Retina (tissue), 1 donor: ENCODE data around the gene AK5.
"Not testable (repeated sequence)": the region's sequence is repeated elsewhere in the genome, so short reads cannot be mapped to it uniquely, and the experiment has no call there.

Experiments
- DNase-seq: peaks from one replicate; pipeline ENCODE4 v3.0.0-alpha.2; 2016

The AK5 gene

DNA sequence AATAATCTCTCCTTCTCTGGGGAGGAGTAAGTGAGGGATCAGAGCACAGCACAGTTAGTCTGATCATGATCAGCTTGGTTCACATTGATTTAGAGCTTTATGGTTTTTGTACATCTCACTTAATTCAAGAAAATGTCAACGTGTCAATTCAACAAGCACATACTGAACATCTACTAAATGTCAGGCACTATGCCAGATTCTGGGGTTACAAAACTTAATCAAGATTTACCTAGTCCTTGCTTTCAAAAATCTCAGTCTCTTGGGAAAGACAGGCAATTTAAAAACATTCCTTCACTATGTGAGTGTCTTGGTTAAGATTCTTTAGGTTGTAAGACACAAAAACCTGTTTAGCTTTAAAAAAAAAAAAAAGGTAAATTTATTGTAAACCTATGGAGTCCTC is 181.4 kb downstream of the AK5 start:
- no peak for DNase-seq

DNA sequence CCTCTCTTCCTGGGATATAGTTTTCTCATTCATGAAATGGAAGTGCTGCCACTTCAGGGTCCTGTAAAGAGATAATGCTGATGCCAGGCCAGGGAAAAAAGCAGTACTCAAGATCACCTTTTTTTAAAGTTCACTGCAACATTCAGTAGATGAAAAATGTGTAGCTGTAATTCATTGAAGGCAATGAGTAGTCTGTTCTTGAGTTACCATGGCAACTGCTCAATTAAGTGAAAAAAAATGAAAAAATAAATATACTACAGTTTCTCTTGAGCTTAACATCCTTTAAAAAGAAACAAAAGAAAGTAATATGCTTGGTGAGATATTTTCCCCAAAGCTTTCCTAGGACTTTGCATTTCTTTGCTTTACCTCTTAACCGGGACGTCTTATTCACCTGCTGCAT is 183.3 kb downstream of the AK5 start:
- DNase-seq = no peak

DNA sequence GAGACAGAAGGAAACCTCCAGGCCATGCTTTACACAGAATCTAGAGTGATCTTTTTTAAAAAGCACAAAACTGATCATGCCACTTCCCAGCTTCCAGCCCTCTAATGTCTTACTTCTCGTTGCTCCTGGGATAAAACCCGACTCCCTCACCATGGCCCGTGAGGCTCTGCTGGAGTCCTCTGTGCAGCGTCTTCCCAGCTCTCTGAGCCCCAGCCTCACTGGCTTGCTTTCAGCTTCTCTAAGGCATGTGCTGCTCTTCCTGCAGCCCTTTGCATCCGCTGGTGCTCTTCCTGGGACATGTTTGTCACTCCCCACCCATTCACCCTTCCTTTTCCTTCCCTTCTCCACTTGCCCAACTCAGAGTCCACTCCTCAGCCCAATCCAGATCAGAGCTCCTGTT is 184.1 kb downstream of the AK5 start:
- DNase-seq = no peak

DNA sequence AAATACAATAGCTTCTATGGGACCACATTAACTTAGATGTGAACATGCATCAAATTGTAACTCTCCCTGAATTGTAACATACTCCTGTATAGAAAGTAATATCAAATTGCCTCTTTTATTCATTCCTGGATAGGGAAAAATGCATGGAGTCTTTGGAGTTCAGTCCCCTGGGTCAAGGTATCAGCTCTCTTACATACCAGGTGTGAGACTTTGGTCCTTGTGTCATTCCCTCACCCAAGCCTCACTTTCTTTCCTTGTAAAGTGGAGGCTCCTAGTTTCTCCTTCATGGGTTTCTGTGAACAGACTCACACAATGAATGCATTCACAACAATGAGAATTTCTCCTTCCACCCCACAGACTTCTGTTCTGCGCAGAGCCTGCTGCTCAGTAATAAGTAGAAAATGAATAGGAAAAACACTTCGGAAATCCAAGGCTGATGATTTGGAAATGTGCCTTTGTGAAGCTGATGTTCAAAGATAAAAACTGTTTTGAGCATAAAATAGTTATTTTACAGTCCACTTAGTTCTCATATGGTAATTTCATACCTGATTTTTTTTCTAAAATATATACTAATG is 185.3 kb downstream of the AK5 start:
- no peak for DNase-seq

DNA sequence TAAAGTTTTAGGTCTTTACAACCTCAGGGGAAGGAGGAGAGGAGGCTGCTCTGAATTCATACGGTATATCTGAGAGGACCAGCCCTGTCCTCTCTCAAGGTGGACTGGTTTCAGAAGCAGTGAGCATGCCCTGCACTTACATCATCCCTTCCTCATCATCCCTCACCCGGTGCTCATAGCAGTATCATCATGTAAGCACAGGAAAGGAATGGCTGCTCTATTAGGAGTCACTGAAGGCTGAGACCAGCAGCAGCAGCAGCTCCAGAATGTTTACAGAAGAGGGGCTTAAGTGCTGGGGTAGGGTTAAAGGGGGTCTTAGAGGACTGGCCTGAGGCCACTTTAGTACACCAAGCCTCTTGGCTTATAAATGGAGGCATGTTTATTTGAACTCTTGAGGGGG is 185.9 kb downstream of the AK5 start:
- no peak for DNase-seq

DNA sequence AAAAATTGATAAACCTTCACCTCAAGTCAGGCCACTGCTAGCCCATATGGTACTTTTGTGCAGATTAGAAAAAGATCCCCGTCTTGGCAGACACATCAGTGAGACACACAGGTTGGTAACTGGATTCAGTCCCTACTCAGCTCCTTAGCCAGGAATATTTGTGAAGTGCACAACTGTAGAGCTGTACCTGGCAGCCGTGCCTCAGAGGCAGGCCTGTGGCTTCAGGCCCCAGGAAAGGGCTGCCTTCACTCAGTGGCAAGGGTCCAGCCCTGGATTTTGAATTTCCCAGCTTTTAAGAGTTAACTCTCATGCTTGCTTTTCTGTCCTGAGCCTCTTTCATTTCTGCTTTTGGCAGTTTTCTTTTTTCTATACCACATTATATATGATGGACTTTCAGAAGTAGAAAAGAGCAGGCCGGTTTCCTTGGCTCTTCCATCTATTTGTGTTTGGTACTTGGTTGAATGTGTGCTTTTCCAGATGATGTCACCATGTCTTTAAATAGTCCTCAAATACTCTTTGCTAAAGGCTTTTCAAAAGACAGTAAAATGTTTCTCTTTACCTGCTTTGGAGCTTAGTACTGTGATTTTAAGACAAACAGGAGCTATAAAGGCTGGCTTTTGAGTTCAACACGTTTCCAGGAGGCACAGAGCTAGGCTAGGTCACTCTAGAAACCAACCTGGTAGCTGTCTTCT is 186.6 kb downstream of the AK5 start:
- no peak for DNase-seq

DNA sequence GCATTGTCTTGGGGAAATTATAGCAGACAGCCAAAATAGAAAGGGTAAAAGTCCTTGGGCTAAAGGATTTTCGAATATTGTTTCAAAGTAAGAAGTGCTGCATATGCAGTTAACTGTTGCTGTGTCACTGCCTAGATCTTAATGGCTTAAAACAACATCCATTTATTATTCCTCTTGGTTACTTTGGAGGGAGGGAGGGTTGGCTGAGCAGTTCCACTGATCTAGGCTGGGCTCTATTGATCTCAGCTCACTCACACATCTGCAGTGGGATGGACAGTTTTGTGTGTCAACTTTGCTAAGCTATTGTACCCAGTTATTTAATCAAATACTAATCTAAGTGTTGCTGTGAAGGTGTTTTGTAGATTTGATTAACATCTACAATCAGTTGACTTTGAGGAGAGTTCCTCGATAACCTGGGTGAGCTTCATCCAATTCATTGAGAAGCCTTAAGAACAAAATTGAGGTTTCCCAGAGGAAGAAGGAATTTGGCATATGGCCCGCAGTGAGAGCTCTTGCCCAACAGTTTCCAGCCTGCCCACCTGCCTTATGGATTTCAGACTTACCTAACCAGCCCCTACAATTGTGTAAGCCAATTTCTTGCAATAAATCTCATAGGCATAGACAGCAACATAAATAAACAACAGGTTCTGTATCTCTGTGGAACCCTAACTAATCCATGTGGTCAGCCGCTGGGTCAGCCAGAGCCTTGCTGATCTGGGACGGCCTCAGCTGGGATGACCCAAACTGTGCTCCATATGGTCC is 187.3 kb downstream of the AK5 start:
- no peak for DNase-seq

DNA sequence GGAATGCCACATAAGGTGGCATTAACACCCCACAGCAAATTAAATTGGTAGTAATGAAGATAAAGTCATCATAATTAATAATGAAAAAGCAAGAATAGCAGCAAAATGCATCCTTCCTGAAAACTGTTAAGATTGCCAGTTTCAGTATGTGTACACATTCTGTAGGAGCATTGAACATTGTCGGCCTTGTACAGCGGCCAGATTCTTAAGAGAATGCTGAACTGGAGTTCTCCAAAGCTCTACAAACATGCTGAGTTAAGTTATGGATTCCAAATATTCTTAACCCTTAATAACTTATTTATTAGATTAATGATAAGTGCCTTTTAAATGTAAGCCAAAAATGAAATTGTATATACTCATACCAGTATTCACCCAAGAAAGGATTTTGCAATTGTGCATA is 189.9 kb downstream of the AK5 start:
- no peak for DNase-seq

DNA sequence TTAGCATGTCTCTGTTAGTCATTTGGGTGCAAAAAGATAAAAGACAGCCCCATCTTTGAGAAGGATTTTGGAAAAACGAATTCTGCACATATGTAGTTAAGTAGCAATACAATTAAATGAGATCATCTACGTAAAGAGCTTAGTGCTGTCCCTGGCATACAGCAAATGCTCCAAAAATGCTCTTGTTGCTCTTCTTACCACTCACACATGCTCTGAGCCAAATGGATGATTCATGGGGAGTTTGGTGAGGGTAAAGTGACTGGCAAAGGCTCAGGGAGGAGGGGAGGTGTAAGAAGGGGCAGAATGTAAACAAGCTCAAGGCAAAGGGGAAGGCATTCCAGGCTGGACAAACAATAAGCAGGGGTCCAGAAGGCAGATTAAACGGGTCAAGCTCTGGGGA is 191.9 kb downstream of the AK5 start:
- no peak for DNase-seq

DNA sequence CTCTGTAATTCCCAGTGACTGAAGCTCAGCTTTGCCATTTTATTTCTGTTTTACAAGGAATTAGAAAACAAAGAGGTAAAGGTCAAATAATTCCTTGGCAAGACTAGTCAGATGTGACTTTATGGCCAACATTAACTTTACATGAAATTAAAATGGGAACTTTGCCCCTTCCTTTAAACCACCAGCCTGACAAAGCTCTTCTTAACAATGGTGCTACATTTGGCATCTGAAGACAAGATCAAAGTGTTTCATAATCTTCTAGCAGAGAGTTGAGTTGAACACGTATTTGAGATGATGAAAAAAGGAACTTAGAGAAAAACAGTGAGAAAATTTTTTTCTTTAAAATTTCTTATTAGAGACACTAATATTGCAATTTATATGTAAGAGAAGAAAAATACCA is 193.8 kb downstream of the AK5 start:
- DNase-seq = no peak

DNA sequence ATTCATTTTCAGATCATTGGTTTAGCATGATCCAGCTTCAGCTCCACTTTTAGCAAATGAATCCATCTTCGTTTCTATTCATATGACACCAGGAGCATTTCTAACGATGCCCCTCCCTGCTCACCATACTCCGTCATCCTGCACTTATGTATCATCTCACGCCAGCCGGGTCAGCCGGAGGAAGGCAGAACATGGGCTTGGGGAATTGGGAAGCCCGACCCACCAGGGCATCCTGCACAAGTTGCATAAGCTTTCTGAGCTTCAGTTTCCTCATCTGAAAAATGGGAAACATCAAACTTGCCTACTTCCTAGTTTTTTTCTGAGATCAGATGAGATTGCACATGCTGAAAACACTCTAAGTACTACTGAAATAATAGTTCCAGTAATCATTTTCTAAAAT is 194.7 kb downstream of the AK5 start:
- no peak for DNase-seq

DNA sequence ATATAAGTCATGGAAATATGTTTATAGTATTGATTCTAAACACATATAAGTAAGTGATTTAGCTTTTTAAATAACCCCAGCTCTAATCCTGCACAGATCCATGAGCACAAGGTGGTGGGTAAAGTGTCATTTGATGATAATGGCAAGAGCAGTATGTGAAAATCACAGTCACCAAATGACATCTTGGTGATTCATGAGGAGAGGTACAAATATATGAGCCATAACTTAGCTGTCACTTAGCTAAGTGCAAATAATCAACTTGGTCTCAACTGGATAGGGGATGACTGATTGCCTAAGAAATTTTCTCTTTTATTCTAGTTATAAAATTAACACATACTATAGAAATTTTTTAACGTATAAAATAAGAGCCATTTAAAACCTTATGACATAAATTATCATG is 202.5 kb downstream of the AK5 start:
- DNase-seq = no peak

DNA sequence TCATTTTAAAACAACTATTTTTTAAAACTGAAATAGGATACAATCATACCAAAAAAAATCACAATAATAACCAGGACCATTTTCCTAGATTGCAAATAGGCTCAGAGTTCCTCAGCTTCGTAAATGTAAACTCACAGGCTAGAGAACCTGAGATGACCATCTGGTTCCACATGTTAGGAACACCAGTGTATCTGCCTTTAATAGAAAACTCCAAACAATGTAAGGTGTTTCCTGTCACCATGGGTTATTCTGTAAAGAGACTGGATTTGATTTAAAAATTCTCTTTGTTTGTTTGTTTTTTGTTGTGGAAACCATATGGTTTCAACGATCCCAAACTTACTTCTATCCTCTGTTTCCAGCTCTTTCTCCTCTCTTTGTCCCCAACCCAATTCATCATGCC is 203.1 kb downstream of the AK5 start:
- DNase-seq = no peak

DNA sequence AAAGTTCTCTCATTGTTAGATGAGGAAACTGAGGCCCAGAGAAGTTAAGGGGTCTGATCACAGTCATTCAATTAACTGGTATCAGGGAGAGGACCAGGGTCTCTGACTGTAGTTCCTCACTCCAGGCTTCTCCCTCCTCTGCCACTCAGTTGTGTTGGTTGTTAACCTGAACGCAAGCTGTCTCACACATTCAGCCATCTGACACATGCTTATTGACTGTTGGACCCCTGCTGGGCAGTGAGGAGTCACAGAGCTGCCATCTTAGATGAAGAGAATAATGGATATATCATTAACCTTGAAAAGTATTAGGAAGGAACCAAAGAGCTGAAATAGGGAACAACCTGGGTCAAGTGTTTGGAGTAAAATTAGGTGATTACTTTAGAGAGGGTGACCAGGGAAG is 205.8 kb downstream of the AK5 start:
- no peak for DNase-seq

DNA sequence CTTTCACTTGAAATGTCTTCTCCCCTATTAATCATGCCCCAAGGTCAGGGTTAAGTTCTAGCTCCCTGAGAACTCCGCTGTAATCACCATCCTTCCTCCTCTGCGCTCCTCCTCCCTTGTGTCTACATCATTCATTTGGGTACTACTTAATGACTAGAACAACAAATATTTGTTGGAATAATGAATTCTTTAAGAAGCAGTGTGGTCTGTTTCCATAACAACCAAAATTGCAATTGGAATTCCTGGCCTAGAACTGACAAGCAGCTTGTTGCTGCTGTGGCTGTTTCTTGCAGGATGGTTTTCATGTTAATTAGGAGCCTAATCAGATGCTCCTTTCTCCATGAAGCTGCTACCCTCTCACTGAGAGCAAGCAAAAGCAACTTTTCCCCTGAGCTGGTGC is 208.1 kb downstream of the AK5 start:
- peak; percentile 54 for DNase-seq

DNA sequence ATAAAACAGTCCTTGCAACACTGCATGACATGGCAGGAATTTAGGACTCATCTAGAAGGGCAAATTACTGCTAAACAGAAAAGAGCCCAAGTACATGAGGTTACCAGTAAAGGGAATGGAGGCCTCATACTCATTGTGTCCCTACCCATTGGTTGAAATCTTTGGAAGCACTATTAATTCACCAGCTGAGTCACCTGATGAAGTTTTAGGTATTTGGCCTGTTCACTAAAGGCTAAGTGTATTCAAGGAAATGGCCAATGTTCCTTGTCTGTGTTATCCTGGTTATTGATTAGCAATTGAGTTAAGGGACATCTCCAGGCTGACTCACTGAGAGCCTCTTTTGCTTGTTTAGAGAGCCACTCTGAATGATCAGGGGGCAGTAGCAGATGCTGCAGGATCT is 212.2 kb downstream of the AK5 start:
- DNase-seq = no peak

DNA sequence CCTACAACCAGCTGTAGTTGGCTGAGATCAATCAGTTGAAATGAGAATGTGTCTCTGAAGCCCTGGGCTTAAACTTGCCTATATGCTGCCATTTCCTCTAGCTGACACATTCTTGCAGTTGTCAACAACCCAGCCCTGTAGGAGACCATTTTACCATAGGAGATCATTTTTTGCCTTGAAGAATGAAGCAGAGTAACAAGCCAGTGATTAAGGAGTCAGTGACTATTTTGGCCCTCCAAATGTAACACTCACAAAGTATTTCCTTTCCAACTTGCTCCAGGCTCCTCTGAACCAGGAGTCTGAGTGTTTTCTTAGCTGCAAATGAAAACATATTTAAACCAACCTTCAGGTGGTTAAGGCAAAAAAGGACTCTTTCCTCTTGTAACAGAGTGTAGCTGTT is 217.1 kb downstream of the AK5 start:
- no peak for DNase-seq

DNA sequence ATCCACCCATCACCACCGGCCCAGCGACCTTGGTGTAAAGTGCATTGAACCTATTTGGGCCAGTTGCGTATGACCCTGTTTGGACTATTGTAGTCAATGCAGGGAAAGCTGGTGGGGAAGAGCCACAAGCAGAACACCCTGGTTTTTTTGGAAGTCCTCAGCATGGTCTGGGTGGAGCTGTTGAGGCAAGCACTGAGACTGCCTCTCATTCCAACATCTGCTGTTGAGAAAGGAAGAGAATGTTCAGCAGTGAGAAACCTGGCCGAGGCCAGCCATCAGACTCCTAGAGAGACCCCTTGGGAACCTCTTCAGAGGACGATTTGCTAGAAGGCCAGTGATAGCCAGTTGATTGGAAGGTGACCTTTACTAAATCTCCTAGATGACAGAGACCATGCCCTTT is 217.6 kb downstream of the AK5 start:
- DNase-seq = no peak

DNA sequence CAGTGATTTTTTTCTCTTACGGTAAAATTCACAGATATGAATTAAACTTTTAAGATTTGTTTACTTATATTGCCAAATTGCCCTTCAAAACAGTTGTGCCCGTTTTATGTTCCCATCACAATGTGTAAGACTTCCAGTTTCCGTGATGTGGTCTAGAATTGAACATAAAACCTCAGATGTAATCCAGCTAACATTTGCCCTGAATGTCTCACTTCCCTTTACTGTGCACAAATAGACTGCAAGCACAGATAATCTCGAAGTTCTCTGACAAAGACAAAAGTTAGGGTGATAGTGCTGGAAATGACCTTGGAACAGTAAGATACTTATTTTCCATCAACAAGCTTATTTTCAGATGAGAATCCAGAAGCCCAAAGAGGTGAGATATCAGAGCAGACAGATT is 223.2 kb downstream of the AK5 start:
- no peak for DNase-seq

DNA sequence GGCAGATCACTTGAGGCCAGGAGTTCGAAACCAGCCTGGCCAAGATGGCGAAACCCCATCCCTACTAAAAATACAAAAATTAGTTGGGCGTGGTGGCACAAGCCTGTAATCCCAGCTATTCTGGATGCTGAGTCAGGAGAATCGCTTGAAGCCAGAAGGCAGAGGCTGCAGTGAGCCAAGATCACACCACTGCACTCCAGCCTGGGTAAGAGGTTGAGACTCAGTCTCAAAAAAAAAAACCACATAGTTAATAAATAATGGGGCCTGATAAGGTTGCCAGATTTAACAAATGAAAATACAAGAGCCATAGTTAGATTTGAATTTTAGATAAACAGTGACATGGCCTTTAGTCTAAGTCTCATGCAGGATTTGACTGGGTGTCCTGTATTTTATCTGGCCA is 225.0 kb downstream of the AK5 start:
- no peak for DNase-seq

DNA sequence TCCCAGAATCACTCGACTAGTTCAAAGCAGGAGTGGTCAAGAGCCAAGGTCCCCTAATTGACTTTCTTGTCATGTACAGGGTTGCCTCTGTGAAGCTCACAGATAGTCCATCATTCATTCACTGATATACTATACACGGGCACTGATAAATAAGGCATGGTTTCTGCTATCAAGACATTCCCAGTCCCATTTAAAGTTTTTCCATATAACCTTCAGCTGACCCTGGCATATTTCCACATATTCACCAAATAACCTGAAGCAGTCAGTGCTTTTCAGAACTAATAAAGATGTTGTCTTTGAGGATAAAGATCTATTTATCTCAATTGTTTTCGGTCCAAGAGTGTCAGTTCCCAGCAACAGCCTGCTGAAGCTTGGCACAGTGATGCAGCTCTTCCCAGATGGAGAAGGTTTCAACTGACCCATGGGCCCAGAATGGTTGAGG is 227.3 kb downstream of the AK5 start:
- no peak for DNase-seq

DNA sequence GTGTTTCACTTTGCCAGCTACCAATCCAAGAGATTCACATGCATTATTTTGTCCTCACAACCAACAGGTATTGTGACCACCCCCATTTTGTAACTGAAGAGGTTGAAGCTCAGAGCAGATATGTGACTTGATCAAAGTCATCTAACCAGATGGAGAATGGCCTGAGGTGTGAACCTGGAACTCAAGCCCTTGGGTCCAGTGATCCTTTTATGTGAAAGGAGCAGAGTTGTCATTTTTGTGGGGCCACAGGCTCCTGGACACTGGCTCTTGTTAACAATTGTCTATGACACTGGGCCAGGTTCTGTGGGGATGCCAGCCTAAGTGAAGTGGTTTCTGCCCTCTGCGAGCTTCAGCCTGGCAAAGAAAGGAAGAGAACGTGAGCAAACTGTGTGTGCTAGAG is 228.1 kb downstream of the AK5 start:
- DNase-seq = no peak

DNA sequence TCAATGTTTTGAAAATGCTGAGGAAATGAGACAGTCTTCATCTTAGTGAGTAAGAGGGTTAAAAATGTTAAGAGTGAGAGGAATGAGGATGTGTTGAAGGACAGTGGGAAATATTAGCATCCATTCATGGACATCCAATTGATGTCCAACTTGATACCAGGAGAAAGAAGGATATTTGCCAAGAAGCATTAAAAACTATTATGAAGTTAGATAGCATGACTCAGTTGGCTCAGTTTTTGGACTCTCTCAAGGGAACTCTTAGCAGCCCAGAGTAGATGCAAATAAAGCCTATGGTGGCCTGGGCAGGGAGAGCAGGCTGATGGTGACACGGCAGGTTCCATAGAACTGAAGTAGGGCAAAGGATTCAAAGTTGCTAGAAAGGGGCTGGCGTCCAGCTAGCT is 229.6 kb downstream of the AK5 start:
- DNase-seq = no peak

DNA sequence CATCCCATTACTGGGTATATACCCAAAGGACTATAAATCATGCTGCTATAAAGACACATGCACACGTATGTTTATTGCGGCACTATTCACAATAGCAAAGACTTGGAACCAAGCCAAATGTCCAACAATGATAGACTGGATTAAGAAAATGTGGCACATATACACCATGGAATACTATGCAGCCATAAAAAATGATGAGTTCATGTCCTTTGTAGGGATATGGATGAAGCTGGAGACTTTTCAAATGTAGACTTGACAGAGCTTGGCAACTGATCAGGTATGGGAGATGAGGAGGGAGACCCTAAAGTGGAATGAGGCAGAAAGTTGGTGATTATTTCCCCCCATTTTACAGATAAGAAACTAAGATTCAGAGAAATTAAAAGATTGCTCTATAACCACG is 230.8 kb downstream of the AK5 start:
- DNase-seq = not testable (repeated sequence)
